HEK293 (cell line): ENCODE measurements around the gene KLF11.

Experiments used
- CTCF ChIA-PET: fragments of 350-600 bp; formaldehyde crosslinking; extraction: SDS; loops from one replicate; lab custom pipeline; 2021; ENCODE audit warnings: antibody characterized with exemption; lab: Yijun Ruan, JAX
- POLR2A ChIA-PET: fragments of 300-600 bp; formaldehyde crosslinking; extraction: SDS; loops from one replicate; lab custom pipeline; 2020; ENCODE audit warnings: antibody characterized with exemption, inconsistent platforms; lab: Yijun Ruan, JAX
- H3K27ac ChIP-seq: fragments of 200-500 bp; sonication (Bioruptor generic); 2 replicates; pipeline ENCODE4 v1.5.1; 2014; ENCODE audit warnings: low read depth, low read length, control low read depth, inconsistent platforms; ENCODE audit errors: extremely low read depth
- H3K36me3 ChIP-seq, 2 experiments: fragments of 200-500 bp in 1 of 2; sonication (Bioruptor generic) in 1 of 2; 1 replicate in 1 of 2; 2 replicates in 1 of 2; pipeline ENCODE4 v1.5.1; 2014 to 2017; ENCODE audit warnings: inconsistent platforms in 2 of 2, low read length in 2 of 2; ENCODE audit not compliant: control insufficient read depth in 2 of 2, insufficient read depth in 1 of 2
- H3K4me1 ChIP-seq: fragments of 200-500 bp; sonication (Bioruptor generic); 2 replicates; pipeline ENCODE4 v1.5.1; 2014; ENCODE audit warnings: mild to moderate bottlenecking, low read length, inconsistent platforms; ENCODE audit not compliant: control insufficient read depth, insufficient read depth
- H3K4me3 ChIP-seq: 2 replicates; pipeline ENCODE4 v1.5.1; 2011; ENCODE audit warnings: low read depth, mild to moderate bottlenecking, control low read depth, low read length, moderate library complexity
- H3K9me3 ChIP-seq: fragments of 200-500 bp; sonication (Bioruptor generic); 2 replicates; pipeline ENCODE4 v1.5.1; 2014; ENCODE audit warnings: low read depth, low read length, inconsistent platforms; ENCODE audit not compliant: control insufficient read depth, insufficient read depth
- BCL11B ChIP-seq: fragments of 450-650 bp; formaldehyde crosslinking; IDR thresholded peaks from 2 replicates; pipeline ENCODE4 v1.5.1; 2016; ENCODE audit warnings: low read depth, missing biosample characterization, missing genetic modification characterization
- CTCF ChIP-seq: fragments of 450-650 bp; formaldehyde crosslinking; IDR thresholded peaks from 2 replicates; pipeline ENCODE4 v1.5.1; 2016; ENCODE audit warnings: missing biosample characterization, missing genetic modification characterization
- HOXC10 ChIP-seq: sonication (generic); formaldehyde crosslinking; IDR thresholded peaks from 2 replicates; pipeline ENCODE4 v1.8.1; 2023; ENCODE audit warnings: mild to moderate bottlenecking, missing genetic modification reagents
- KLF7 ChIP-seq: fragments of 450-650 bp; formaldehyde crosslinking; IDR thresholded peaks from 2 replicates; pipeline ENCODE4 v1.5.1; 2016; ENCODE audit warnings: missing biosample characterization, missing genetic modification characterization, borderline replicate concordance
- MEIS1 ChIP-seq: sonication (generic); formaldehyde crosslinking; IDR thresholded peaks from 2 replicates; pipeline ENCODE4 v1.8.1; 2022; ENCODE audit warnings: missing genetic modification reagents, mild to moderate bottlenecking, borderline replicate concordance
- MZF1 ChIP-seq: fragments of 450-650 bp; formaldehyde crosslinking; IDR thresholded peaks from 2 replicates; pipeline ENCODE4 v1.5.1; 2017; ENCODE audit warnings: missing biosample characterization, missing genetic modification characterization, borderline replicate concordance
- REST ChIP-seq: fragments of 450-650 bp; formaldehyde crosslinking; IDR thresholded peaks from 2 replicates; pipeline ENCODE4 v1.5.1; 2016; ENCODE audit warnings: missing biosample characterization, missing genetic modification characterization
- TRIM28 ChIP-seq: IDR thresholded peaks from 2 replicates; pipeline ENCODE4 v1.6.1; 2011; ENCODE audit warnings: low read length, control low read depth, borderline replicate concordance
- ZBTB20 ChIP-seq: fragments of 450-650 bp; formaldehyde crosslinking; IDR thresholded peaks from 2 replicates; pipeline ENCODE4 v1.5.1; 2016; ENCODE audit warnings: missing biosample characterization, missing genetic modification characterization
- ZBTB7A ChIP-seq: fragments of 450-650 bp; formaldehyde crosslinking; IDR thresholded peaks from 2 replicates; pipeline ENCODE4 v1.5.1; 2016; ENCODE audit warnings: low read depth, missing biosample characterization, missing genetic modification characterization
- ZBTB8A ChIP-seq: fragments of 450-650 bp; formaldehyde crosslinking; IDR thresholded peaks from 2 replicates; pipeline ENCODE4 v1.5.1; 2016; ENCODE audit warnings: missing biosample characterization, missing genetic modification characterization
- ZEB2 ChIP-seq: fragments of 450-650 bp; formaldehyde crosslinking; IDR thresholded peaks from 2 replicates; pipeline ENCODE4 v1.5.1; 2016; ENCODE audit warnings: missing biosample characterization, missing genetic modification characterization
- ZFP69B ChIP-seq: fragments of 450-650 bp; formaldehyde crosslinking; IDR thresholded peaks from 2 replicates; pipeline ENCODE4 v1.5.1; 2016; ENCODE audit warnings: missing biosample characterization, missing genetic modification characterization
- ZNF2 ChIP-seq: fragments of 450-650 bp; formaldehyde crosslinking; IDR thresholded peaks from 2 replicates; pipeline ENCODE4 v1.5.1; 2016; ENCODE audit warnings: missing biosample characterization, missing genetic modification characterization
- ZNF202 ChIP-seq: fragments of 450-650 bp; formaldehyde crosslinking; IDR thresholded peaks from 2 replicates; pipeline ENCODE4 v1.5.1; 2016; ENCODE audit warnings: missing biosample characterization, missing genetic modification characterization, borderline replicate concordance
- ZNF23 ChIP-seq: fragments of 450-650 bp; formaldehyde crosslinking; IDR thresholded peaks from 2 replicates; pipeline ENCODE4 v1.5.1; 2016; ENCODE audit warnings: missing biosample characterization, missing genetic modification characterization, borderline replicate concordance
- ZNF266 ChIP-seq: fragments of 450-650 bp; formaldehyde crosslinking; IDR thresholded peaks from 2 replicates; pipeline ENCODE4 v1.5.1; 2016; ENCODE audit warnings: missing biosample characterization, missing genetic modification characterization, low read depth
- ZNF280D ChIP-seq: fragments of 450-650 bp; formaldehyde crosslinking; IDR thresholded peaks from 2 replicates; pipeline ENCODE4 v1.5.1; 2016; ENCODE audit warnings: missing biosample characterization, missing genetic modification characterization
- ZNF311 ChIP-seq: fragments of 450-650 bp; formaldehyde crosslinking; IDR thresholded peaks from 2 replicates; pipeline ENCODE4 v1.5.1; 2017; ENCODE audit warnings: missing biosample characterization, missing genetic modification characterization, borderline replicate concordance
- ZNF341 ChIP-seq: fragments of 450-650 bp; formaldehyde crosslinking; IDR thresholded peaks from 2 replicates; pipeline ENCODE4; 2016; ENCODE audit warnings: low read depth, missing biosample characterization, missing genetic modification characterization
- ZNF366 ChIP-seq: fragments of 450-650 bp; formaldehyde crosslinking; conservative IDR thresholded peaks from 2 replicates; pipeline ENCODE4 v1.5.1; 2016; ENCODE audit warnings: missing biosample characterization, missing genetic modification characterization
- ZNF473 ChIP-seq: fragments of 450-650 bp; formaldehyde crosslinking; IDR thresholded peaks from 2 replicates; pipeline ENCODE4 v1.5.1; 2017; ENCODE audit warnings: missing biosample characterization, missing genetic modification characterization
- ZNF610 ChIP-seq: fragments of 450-650 bp; formaldehyde crosslinking; IDR thresholded peaks from 2 replicates; pipeline ENCODE4 v1.5.1; 2016; ENCODE audit warnings: missing biosample characterization, missing genetic modification characterization, borderline replicate concordance
- ZNF621 ChIP-seq: fragments of 450-650 bp; formaldehyde crosslinking; IDR thresholded peaks from 2 replicates; pipeline ENCODE4 v1.5.1; 2017; ENCODE audit warnings: missing biosample characterization, missing genetic modification characterization
- ZNF626 ChIP-seq: fragments of 450-650 bp; sonication (Bioruptor Pico); formaldehyde crosslinking; IDR thresholded peaks from 2 replicates; pipeline ENCODE4 v1.5.1; 2018; ENCODE audit warnings: missing biosample characterization, missing genetic modification characterization, inconsistent platforms
- ZNF768 ChIP-seq: fragments of 450-650 bp; formaldehyde crosslinking; IDR thresholded peaks from 2 replicates; pipeline ENCODE4 v1.5.1; 2018; ENCODE audit warnings: missing biosample characterization, mild to moderate bottlenecking, missing genetic modification characterization
- ZNF777 ChIP-seq: fragments of 450-650 bp; formaldehyde crosslinking; IDR thresholded peaks from 2 replicates; pipeline ENCODE4 v1.5.1; 2017; ENCODE audit warnings: missing biosample characterization, missing genetic modification characterization, borderline replicate concordance
- ZNF785 ChIP-seq: fragments of 450-650 bp; formaldehyde crosslinking; IDR thresholded peaks from 2 replicates; pipeline ENCODE4 v1.5.1; 2016; ENCODE audit warnings: missing biosample characterization, missing genetic modification characterization
- ZSCAN23 ChIP-seq: fragments of 450-650 bp; formaldehyde crosslinking; IDR thresholded peaks from 2 replicates; pipeline ENCODE4 v1.5.1; 2016; ENCODE audit warnings: missing biosample characterization, missing genetic modification characterization

KLF11 gene

GRCh38 chr2:10058251-10059015 lies 15.1 kb downstream of the KLF11 start:
- ChIA-PET POLR2A (interaction anchor here (1.2 to 2.7 kb wide), 8 partner anchors 11 to 388 kb away, joined by 3 to 17 read pairs (median 6); partner anchors contain the start of genes KLF11 and TAF1B), CTCF (interaction anchor here (0.9 to 2.6 kb wide), 8 partner anchors 10 to 377 kb away, joined by 3 to 23 read pairs (median 5); no protein-coding TSS in a partner anchor)
- TF ChIP-seq ZNF768 (tag by site-specific recombination) = no peak
- TF ChIP-seq ZNF473 (tag by site-specific recombination) = no peak
- TF ChIP-seq ZNF777 (tag by site-specific recombination) = no peak
- no peak for TF ChIP-seq TRIM28
- TF ChIP-seq ZNF202 (tag by site-specific recombination) = no peak
- no peak for TF ChIP-seq CTCF (tag by site-specific recombination)
- TF ChIP-seq KLF7 (tag by site-specific recombination) = no peak
- TF ChIP-seq ZEB2 (tag by site-specific recombination) = no peak
- TF ChIP-seq ZNF366 = no peak
- no peak for TF ChIP-seq MEIS1 (CRISPR knock-in tag)
- no peak for TF ChIP-seq ZNF311 (tag by site-specific recombination)
- TF ChIP-seq ZNF785 (tag by site-specific recombination) = no peak
- TF ChIP-seq ZBTB8A = no peak
- TF ChIP-seq ZBTB20 (tag by site-specific recombination) = no peak
- no peak for TF ChIP-seq REST (tag by site-specific recombination)
- TF ChIP-seq ZNF610 = no peak
- TF ChIP-seq HOXC10 (CRISPR knock-in tag) = no peak
- TF ChIP-seq ZNF23 (tag by site-specific recombination) = no peak
- no peak for TF ChIP-seq ZNF341 (tag by site-specific recombination)
- TF ChIP-seq ZNF2 (tag by site-specific recombination) = no peak

GRCh38 chr2:10059016-10059351 lies 15.6 kb downstream of the KLF11 start:
- Histone ChIP-seq H3K9me3 (no peaks in the 10 kb centered on the region), H3K36me3 (peaks cover 0 to 9% of the 10 kb centered on the region in 2 experiments; a peak in 1 of 3 replicates), H3K4me3 (no peak overlapping the region), H3K4me1 (no peaks in the 10 kb centered on the region; the same call in 1 of the 2 replicates), H3K27ac (no peak overlapping the region)
- ChIA-PET CTCF (interaction anchor here (0.8 to 1.1 kb wide), 4 partner anchors 9 to 377 kb away, joined by 3 read pairs; no protein-coding TSS in a partner anchor), POLR2A (interaction anchor here (0.5 kb wide), 1 partner anchor 503 kb away, joined by 8 read pairs; no protein-coding TSS in a partner anchor)
- no peak for TF ChIP-seq ZBTB7A
- TF ChIP-seq ZNF266 = no peak
- TF ChIP-seq ZSCAN23 (tag by site-specific recombination) = no peak
- no peak for TF ChIP-seq MZF1 (tag by site-specific recombination)
- TF ChIP-seq ZFP69B (tag by site-specific recombination) = no peak
- TF ChIP-seq ZNF621 (tag by site-specific recombination) = no peak
- no peak for TF ChIP-seq BCL11B (tag by site-specific recombination)
- no peak for TF ChIP-seq ZNF280D (tag by site-specific recombination)
- TF ChIP-seq ZNF626 (tag by site-specific recombination) = no peak

More at GRCh38 chr2:10058251-10059015, 15.1 kb downstream of the KLF11 start:
- no peak overlapping the region for H3K4me3 ChIP-seq
- no peak overlapping the region for H3K27ac ChIP-seq
- peaks cover 0 to 15% of the 10 kb centered on the region in 2 experiments; a peak in 1 of 3 replicates for H3K36me3 ChIP-seq
- H3K4me1 ChIP-seq = no peaks in the 10 kb centered on the region; the same call in 1 of the 2 replicates
- H3K9me3 ChIP-seq = no peaks in the 10 kb centered on the region
